Fibroblast of lung (primary cell): Measurements from ENCODE around the gene IRF9. TPM values are rescaled to one million over a fixed set of nuclear protein-coding genes. Genes with fewer than 3 reads are reported as not detected.

Source experiments
- DNase-seq, 2 donors: peaks; one replicate each; pipeline versions ENCODE4 v3.0.0 to v3.0.0-alpha.2; 2010; ENCODE audit warnings: low read depth in 2 of 2
- H2AFZ ChIP-seq: 2 replicates; pipeline ENCODE4 v1.5.1; 2012; ENCODE audit warnings: low read length, control low read depth, inconsistent platforms
- H3K27ac ChIP-seq: 2 replicates; pipeline ENCODE4 v1.5.1; 2011; ENCODE audit warnings: low read length, control low read depth; ENCODE audit not compliant: insufficient read depth
- H3K27me3 ChIP-seq: 2 replicates; pipeline ENCODE4 v1.5.1; 2011; ENCODE audit warnings: mild to moderate bottlenecking, low read length; ENCODE audit not compliant: control insufficient read depth, insufficient read depth
- H3K36me3 ChIP-seq: 2 replicates; pipeline ENCODE4 v1.5.1; 2011; ENCODE audit warnings: low read length; ENCODE audit not compliant: control insufficient read depth, insufficient read depth
- H3K4me1 ChIP-seq: 2 replicates; pipeline ENCODE4 v1.5.1; 2011; ENCODE audit warnings: low read length; ENCODE audit not compliant: control insufficient read depth, insufficient read depth; ENCODE audit errors: extremely low read depth
- H3K4me2 ChIP-seq: 2 replicates; pipeline ENCODE4 v1.5.1; 2011; ENCODE audit warnings: low read length, control low read depth; ENCODE audit not compliant: insufficient read depth; ENCODE audit errors: extremely low read depth
- H3K4me3 ChIP-seq, 4 experiments: fragments of 200-600 bp in 1 of 4; sonication (generic) in 1 of 4; replicated peaks in 1 of 4; 2 replicates each; pipeline ENCODE4 v1.5.1; 2011 to 2016; ENCODE audit warnings: low read length in 4 of 4, low read depth in 3 of 4, mild to moderate bottlenecking in 3 of 4, control low read depth in 2 of 4, inconsistent platforms in 1 of 4, mixed read lengths in 1 of 4; ENCODE audit not compliant: insufficient read depth in 1 of 4; ENCODE audit errors: control extremely low read depth in 1 of 4
- H3K79me2 ChIP-seq: 2 replicates; pipeline ENCODE4 v1.5.1; 2012; ENCODE audit warnings: mild to moderate bottlenecking, low read length, inconsistent platforms; ENCODE audit not compliant: control insufficient read depth, insufficient read depth
- H3K9ac ChIP-seq: 2 replicates; pipeline ENCODE4 v1.5.1; 2011; ENCODE audit warnings: mild to moderate bottlenecking, low read length, control low read depth; ENCODE audit not compliant: insufficient read depth
- H3K9me3 ChIP-seq: 2 replicates; pipeline ENCODE4 v1.5.1; 2012; ENCODE audit warnings: low read depth, low read length; ENCODE audit not compliant: control insufficient read depth, insufficient read depth
- H4K20me1 ChIP-seq: 2 replicates; pipeline ENCODE4 v1.5.1; 2011; ENCODE audit warnings: low read length; ENCODE audit not compliant: control insufficient read depth, insufficient read depth; ENCODE audit errors: extremely low read depth
- EZH2 ChIP-seq: IDR thresholded peaks from 2 replicates; pipeline ENCODE4 v1.5.1; 2012; ENCODE audit warnings: low read length, control low read depth, mild to moderate bottlenecking; ENCODE audit errors: missing control alignments
- polyA plus RNA-seq, 2 donors: library from polyadenylated mRNA; depleted of rRNA in 1 of 2; stranded (reverse) in 1 of 2; unstranded in 1 of 2; fragments of >200 nt; gene quantifications; 2 replicates each; pipeline ENCODE4 v1.2.1, GENCODE V29; 2011 to 2012; ENCODE audit warnings: missing spikeins in 1 of 2
- total RNA-seq: library from RNA; depleted of rRNA; stranded (reverse); fragments of >200 nt; gene quantifications from 2 replicates; pipeline ENCODE4 v1.2.1, GENCODE V29; 2014
- TF ChIP-seq, protein P1 (sequence below), 2 donors: IDR thresholded peaks in 1 of 2; conservative IDR thresholded peaks in 1 of 2; 1 replicate in 1 of 2; 2 replicates in 1 of 2; pipeline ENCODE4 v1.5.1; 2011 to 2012; ENCODE audit warnings: low read length in 2 of 2, control low read depth in 1 of 2, inconsistent platforms in 1 of 2, low read depth in 1 of 2, mild to moderate bottlenecking in 1 of 2

The IRF9 gene
- total and polyA plus RNA-seq, 2 donors (not counting 1 experiment from before 2014, with no cell fraction given): 79.9 to 142 TPM

DNA sequence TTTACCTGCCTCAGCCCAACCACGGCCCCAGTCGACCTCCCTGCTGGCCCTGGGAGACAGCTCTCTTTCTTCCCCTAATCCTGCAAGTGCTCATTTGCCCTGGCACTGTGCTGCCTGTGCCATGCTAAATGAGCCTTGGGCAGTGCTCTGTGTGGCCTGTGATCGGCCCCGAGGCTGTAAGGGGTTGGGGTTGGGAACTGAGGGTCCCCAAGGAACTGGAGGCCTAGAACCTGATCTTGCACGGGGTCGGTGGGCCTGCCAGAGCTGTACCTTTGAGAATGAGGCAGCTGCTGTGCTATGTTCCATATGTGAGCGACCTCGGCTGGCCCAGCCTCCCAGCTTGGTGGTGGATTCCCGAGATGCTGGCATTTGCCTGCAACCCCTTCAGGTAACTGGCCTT lies 11.0 kb upstream of the IRF9 start:
- no peak for DNase-seq
- TF ChIP-seq, protein P1, sequence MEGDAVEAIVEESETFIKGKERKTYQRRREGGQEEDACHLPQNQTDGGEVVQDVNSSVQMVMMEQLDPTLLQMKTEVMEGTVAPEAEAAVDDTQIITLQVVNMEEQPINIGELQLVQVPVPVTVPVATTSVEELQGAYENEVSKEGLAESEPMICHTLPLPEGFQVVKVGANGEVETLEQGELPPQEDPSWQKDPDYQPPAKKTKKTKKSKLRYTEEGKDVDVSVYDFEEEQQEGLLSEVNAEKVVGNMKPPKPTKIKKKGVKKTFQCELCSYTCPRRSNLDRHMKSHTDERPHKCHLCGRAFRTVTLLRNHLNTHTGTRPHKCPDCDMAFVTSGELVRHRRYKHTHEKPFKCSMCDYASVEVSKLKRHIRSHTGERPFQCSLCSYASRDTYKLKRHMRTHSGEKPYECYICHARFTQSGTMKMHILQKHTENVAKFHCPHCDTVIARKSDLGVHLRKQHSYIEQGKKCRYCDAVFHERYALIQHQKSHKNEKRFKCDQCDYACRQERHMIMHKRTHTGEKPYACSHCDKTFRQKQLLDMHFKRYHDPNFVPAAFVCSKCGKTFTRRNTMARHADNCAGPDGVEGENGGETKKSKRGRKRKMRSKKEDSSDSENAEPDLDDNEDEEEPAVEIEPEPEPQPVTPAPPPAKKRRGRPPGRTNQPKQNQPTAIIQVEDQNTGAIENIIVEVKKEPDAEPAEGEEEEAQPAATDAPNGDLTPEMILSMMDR (conservative IDR thresholded peaks at IDR 0.05 in 1 of 2, IDR thresholded peaks at IDR 0.05 in 1 of 2; ENCODE audit: low read depth in 1 of 2, low read length in 2 of 2): no peak
- TF ChIP-seq EZH2: no peak
- peaks cover 20% of the 10 kb centered on the region for H3K36me3 ChIP-seq

DNA sequence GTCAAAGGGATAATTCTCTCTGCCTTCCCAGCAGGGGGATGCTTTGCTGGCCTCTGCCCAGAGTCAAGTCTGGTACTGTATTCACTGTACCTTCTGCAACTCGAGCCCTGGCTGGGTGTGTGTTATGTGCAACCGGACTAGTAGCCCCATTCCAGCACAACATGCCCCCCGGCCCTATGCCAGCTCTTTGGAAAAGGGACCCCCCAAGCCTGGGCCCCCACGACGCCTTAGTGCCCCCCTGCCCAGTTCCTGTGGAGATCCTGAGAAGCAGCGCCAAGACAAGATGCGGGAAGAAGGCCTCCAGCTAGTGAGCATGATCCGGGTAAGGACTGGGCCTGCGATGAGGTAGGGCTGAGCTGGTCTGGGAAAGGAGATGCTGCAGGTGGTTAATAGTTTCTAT lies 10.5 kb upstream of the IRF9 start:
- Histone ChIP-seq H3K79me2 (peaks cover 22% of the 10 kb centered on the region), H2AFZ (no peak overlapping the region), H4K20me1 (no peaks in the 10 kb centered on the region), H3K4me2 (no peak overlapping the region), H3K9me3 (no peaks in the 10 kb centered on the region), H3K9ac (no peak overlapping the region), H3K27ac (no peak overlapping the region), H3K4me3 (no peak overlapping the region), H3K27me3 (no peaks in the 10 kb centered on the region), H3K4me1 (no peaks in the 10 kb centered on the region), H3K36me3 (peaks cover 23% of the 10 kb centered on the region)
- no peak for DNase-seq
- TF ChIP-seq EZH2: no peak
- TF ChIP-seq, protein P1 (conservative IDR thresholded peaks at IDR 0.05 in 1 of 2, IDR thresholded peaks at IDR 0.05 in 1 of 2; ENCODE audit: low read depth in 1 of 2, low read length in 2 of 2): no peak

More for the DNA sequence above, 11.0 kb upstream of the IRF9 start:
- Histone ChIP-seq H3K27ac (no peak overlapping the region), H3K27me3 (no peaks in the 10 kb centered on the region), H4K20me1 (no peaks in the 10 kb centered on the region), H3K4me3 (no peak overlapping the region), H3K79me2 (peaks cover 26% of the 10 kb centered on the region), H3K4me2 (no peak overlapping the region), H3K9me3 (no peaks in the 10 kb centered on the region), H3K9ac (no peak overlapping the region), H2AFZ (no peak overlapping the region), H3K4me1 (peaks cover 5% of the 10 kb centered on the region)

DNA sequence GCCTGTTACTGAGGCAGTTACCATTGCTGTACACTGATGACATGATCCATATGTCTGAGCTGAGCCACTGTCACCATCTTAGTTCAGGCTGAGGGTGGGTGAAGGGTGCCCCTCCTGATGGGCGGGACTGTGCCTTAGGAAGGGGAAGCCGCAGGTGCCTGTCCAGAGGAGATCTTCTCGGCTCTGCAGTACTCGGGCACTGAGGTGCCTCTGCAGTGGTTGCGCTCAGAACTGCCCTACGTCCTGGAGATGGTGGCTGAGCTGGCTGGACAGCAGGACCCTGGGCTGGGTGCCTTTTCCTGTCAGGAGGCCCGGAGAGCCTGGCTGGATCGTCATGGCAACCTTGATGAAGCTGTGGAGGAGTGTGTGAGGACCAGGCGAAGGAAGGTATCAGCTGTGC lies 10.1 kb upstream of the IRF9 start:
- no peak for DNase-seq
- no peaks in the 10 kb centered on the region for H3K9me3 ChIP-seq
- H3K9ac ChIP-seq: no peak overlapping the region
- peaks cover 24% of the 10 kb centered on the region for H3K36me3 ChIP-seq
- H3K4me2 ChIP-seq: no peak overlapping the region
- TF ChIP-seq, protein P1 (conservative IDR thresholded peaks at IDR 0.05 in 1 of 2, IDR thresholded peaks at IDR 0.05 in 1 of 2; ENCODE audit: low read depth in 1 of 2, low read length in 2 of 2): no peak
- TF ChIP-seq EZH2: no peak
- H3K4me3 ChIP-seq: no peak overlapping the region
- H3K27ac ChIP-seq: no peak overlapping the region
- H3K79me2 ChIP-seq: peaks cover 18% of the 10 kb centered on the region
- H3K4me1 ChIP-seq: no peaks in the 10 kb centered on the region
- H3K27me3 ChIP-seq: no peaks in the 10 kb centered on the region
- H4K20me1 ChIP-seq: no peaks in the 10 kb centered on the region
- no peak overlapping the region for H2AFZ ChIP-seq
